HG02885 (cell line): Measurements from ENCODE around the gene SLC27A2.
"Not testable (repeated sequence)": the region's sequence is repeated elsewhere in the genome, so short reads cannot be mapped to it uniquely, and the experiment has no call there.

Experiments used
- ATAC-seq: cut with Tn5 transposase; IDR thresholded peaks from one replicate; pipeline ENCODE4 v1.9.1; 2021; ENCODE audit warnings: mild to moderate bottlenecking; ENCODE audit not compliant: unreplicated experiment, poor library complexity

The SLC27A2 gene

GRCh38 chr15:50188793-50189192, 6.8 kb downstream of the SLC27A2 start:
- not testable (repeated sequence) for ATAC-seq

- ATAC-seq, result no peak
Measured at GRCh38 chr15:50189633-50190032, 7.6 kb downstream of the SLC27A2 start.

- no peak for ATAC-seq
Measured at GRCh38 chr15:50190166-50190570, 8.2 kb downstream of the SLC27A2 start.

GRCh38 chr15:50190723-50191122, 8.7 kb downstream of the SLC27A2 start:
- ATAC-seq, result no peak

- ATAC-seq, result no peak
Measured at GRCh38 chr15:50192164-50192563, 10.2 kb downstream of the SLC27A2 start.

DNA sequence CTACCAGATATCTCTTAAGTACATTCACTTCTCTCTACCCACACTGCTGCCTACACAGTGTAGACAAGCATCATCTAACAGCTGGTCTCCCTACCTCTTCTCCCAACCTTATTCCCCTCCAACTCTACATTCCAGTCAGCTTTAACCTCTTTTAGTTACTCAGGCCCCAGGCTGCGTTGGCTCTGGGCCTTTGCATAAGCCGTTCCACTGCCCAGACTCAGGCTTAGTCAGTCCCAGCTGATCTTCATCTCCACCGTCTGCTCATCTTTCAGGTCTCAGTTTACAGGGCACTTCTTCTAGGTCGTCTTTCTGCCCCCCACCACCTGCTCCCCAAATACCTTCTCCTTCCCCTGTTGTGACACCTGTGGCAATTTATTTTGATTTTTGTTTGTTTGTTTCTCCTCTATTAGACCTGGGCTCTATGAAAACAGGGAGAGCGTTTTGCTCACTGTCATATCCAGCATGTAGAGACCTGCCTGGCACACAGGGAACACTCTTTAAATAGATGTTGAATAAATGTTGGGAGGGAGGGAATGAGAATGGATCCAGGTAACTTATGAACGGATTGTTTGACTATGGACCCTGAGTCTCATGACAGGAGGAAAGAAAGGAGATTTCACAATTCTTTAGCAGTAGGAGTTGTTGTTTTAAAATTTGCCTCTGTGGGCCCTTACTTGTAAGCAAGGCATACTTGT, 11.1 kb downstream of the SLC27A2 start:
- ATAC-seq, result no peak

DNA sequence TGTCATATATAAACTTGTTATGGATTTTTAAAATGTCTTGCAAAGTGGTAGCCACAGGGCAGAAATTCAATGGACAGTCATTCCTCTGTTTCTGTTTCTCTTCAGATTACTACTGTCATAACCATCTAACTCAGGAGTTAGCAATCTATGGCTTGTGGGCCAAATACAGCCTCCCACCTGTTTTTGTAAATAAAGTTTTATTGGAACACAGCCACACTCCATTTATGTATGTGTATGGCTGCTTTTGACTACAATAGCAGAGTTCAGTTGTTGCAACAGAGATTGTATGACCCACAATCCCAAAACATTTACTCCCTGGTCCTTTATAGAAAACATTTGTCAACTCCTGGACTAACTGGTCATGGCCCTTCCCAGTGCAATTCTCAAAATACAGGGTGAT, 20.0 kb downstream of the SLC27A2 start:
- ATAC-seq, result no peak

DNA sequence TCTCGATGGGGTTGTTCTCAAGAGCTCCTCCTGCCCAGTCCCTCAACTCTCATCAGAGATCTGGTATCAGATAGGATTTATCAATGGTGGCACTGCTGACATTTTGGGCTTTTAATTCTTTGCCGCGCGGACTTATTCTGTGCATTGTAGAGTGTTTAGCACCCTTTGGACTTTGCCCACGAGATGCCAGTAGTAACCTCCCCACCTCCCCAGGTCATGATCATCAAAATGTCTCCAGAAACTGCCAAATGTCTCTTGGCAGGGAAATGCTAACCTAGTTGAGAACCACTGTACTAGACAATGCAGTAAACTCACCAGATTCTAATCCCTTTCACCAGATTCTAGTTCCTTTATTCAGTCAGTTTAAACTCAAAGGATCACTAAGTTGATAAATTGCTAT, 24.0 kb downstream of the SLC27A2 start:
- no peak for ATAC-seq

GRCh38 chr15:50209809-50210208, 27.8 kb downstream of the SLC27A2 start:
- no peak for ATAC-seq

- no peak for ATAC-seq
Measured at GRCh38 chr15:50210462-50211157, 28.6 kb downstream of the SLC27A2 start.

DNA sequence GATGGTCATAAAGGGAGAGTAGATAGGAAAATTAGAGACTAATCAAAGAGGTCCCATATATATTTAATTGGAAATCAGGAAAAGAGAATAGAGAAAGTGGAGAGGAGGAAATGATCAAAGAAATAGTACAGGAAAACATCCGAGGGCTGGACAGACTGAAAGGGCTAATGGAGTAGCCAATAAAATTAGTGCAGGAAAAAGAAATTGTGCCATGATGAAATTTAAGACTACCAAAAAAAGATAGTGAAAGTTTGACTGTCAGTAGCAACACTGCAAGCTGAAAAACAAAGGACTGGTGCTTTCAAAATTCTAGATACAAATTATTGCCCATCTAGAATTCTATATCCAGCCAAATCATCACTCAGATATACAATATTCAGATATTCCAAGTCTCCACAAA, 36.3 kb downstream of the SLC27A2 start:
- ATAC-seq, result no peak

DNA sequence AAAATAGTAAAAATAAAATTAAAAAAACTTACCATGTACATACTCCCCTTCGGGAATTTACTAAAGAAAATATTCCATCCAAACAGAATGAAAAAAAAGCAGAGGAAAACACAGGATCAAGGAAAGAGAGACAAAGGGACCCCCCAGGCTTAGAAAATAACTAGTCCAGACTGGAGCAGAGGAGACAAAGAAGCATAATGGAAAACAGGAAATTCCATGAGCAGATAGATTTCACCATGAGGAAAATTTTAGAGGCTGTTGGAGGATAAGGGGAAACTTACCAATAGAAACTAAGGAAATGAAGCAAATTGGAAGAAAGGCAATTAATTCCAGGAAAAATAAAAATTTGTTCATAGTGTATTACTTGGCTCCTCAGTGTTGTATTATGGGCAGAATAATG, 36.7 kb downstream of the SLC27A2 start:
- ATAC-seq, result no peak

DNA sequence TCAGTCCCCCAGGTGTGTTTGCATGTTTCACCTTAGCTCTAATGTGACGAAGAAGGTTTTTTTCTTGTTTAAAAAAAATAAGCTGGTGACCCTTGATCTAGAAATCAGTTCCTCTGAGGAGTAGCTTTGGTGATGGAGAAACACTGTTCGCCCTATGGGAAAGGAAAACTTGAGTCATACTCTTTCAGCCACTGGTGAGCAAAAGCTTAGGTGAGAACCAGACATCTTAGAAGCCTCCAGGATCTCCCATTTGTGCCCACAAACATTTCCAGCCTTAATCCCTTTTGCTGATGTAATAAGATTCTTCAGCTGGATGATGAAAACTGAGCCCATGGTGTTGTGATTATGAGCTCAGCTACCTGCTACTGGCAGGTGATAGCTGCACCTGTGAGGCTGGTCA, 37.8 kb downstream of the SLC27A2 start:
- no peak for ATAC-seq

GRCh38 chr15:50222181-50222580, 40.2 kb downstream of the SLC27A2 start:
- no peak for ATAC-seq

DNA sequence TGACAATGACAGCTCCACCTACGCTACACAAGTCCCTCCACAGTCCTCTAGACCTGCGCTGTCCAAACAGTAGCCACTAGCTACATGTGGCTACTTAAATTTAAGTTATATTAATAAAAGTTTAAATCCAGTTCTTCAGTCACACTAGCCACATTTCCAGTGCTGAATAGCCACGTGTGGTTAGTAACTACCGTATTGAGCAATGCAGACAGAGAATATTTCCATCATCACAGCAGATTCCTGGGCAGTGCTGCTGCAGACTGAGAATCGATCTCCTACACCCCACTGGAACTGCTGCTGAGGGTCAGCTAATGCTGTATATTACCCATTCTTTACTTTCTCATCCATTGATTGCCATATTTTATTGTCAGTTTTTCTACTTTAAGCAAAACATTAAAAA, 42.6 kb downstream of the SLC27A2 start:
- no peak for ATAC-seq

DNA sequence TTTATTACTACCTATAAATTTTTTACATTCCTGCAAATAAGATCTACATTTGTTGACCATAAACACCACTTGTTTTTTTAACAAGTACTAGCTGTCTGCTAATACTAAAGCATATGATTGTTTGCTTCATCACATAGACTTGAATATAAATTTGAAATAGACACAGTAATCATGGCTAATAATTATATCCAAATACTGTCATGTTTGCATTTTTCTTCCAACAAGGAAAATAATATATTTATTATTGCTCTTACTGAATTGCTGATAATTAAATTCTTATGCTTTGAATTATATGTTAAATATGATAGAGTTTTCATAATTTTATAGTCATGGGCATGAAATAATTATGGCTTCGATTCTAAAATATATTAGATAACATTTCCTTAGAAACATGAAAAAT, 43.1 kb downstream of the SLC27A2 start:
- ATAC-seq, result no peak

DNA sequence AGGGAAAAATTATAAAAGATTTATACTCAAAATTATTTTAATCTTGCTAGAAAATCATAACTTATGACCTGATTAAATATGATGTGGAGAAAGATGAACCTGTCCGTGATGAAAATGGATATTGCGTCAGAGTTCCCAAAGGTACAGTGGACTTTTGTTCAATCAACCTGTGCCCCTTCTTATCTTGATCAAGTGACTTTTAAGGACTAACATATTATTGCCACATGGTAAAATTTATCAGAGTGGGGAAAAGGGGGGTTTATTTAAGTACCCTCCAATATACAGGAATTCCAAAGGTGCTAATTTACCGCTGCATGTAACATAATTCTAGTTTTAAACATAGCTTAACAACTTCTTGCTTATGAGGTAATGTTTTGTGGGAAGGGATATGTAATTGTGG, 43.9 kb downstream of the SLC27A2 start:
- ATAC-seq, result no peak

GRCh38 chr15:50227076-50227475, 45.1 kb downstream of the SLC27A2 start:
- ATAC-seq, result no peak

- no peak for ATAC-seq
Measured at GRCh38 chr15:50228866-50229265, 46.9 kb downstream of the SLC27A2 start.

GRCh38 chr15:50229336-50229735, 47.3 kb downstream of the SLC27A2 start:
- no peak for ATAC-seq

- ATAC-seq, result no peak
Measured at GRCh38 chr15:50231761-50232160, 49.8 kb downstream of the SLC27A2 start.

DNA sequence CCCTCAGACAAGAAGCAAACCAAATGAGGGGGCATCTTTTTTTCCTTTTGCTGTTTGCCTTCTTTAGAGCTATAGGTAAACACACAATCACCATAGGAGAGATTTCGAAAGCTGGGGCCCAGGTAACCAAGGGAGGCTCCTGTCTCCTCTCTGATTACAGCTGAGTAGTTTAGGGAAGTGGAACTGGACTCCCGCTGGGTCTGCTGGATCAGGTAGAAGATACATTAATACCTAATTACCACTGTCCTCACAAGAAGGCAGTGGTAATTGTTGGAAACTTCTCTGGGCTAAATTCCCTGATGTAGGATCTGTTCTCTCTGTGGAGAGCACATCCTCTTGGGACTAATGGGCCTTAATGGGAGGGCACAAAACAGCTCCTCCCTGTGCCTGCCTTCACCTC, 50.8 kb downstream of the SLC27A2 start:
- no peak for ATAC-seq
